Jurkat, Clone E6-1 (cell line): Measurements from ENCODE around the gene MVP.

Experiments used
- DNase-seq: peaks from one replicate; pipeline ENCODE4 v3.0.0-alpha.2; 2011; ENCODE audit warnings: low read depth, low spot score
- H3K4me3 ChIP-seq: 2 replicates; pipeline ENCODE4 v1.5.1; 2011; ENCODE audit warnings: mild to moderate bottlenecking, low read length, control low read depth, moderate library complexity

MVP gene

DNA sequence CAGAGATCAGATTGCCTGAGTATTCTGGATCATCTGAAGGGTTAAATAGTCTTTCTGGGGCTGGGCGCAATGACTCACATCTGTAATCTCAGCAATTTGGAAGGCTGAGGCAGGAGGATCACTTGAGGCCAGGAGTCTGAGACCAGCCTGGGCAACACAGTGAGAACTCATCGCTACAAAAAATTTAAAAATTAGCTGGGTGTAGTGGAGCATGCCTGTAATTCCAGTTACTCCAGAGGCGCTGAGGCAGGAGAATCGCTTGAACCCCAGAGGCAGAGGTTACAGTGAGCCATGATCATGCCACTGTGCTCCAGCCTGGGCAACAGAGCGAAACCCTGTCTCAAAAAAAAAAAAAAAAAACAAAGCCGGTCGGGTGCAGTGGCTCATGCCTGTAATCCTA is 15.7 kb downstream of the MVP start:
- H3K4me3 ChIP-seq, result no peak overlapping the region
- DNase-seq, result no peak

DNA sequence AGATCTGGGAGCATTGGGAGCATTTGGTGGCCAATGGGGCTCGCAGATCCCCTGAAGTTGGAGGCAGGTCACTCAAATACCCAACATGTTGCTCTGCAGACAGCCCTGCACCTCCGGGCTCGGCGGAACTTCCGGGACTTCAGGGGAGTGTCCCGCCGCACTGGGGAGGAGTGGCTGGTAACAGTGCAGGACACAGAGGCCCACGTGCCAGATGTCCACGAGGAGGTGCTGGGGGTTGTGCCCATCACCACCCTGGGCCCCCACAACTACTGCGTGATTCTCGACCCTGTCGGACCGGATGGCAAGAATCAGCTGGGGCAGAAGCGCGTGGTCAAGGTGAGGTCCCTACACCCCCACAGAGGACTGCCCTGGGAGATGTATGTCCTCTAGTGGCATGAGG is 16.4 kb downstream of the MVP start:
- H3K4me3 ChIP-seq, result no peak overlapping the region
- DNase-seq, result no peak

DNA sequence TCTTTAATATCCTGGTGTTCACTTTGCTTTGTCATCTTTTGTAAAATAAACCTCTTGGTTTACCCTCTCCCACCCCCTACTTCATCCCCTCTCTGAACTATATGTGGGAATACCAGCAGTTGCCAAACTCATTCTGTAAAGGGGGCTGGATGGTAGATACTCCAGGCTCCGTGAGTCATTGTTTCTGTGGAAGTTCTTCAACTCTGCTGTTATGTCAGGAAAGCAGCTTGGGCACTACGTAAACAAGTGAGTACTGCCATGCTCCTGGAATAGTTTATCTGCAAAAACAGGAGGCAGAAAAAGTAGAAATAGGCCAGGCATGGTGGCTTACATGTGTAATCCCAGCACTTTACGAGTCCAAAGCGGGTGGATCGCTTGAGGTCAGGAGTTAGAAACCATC is 17.6 kb downstream of the MVP start:
- no peak for DNase-seq
- H3K4me3 ChIP-seq, result no peak overlapping the region

DNA sequence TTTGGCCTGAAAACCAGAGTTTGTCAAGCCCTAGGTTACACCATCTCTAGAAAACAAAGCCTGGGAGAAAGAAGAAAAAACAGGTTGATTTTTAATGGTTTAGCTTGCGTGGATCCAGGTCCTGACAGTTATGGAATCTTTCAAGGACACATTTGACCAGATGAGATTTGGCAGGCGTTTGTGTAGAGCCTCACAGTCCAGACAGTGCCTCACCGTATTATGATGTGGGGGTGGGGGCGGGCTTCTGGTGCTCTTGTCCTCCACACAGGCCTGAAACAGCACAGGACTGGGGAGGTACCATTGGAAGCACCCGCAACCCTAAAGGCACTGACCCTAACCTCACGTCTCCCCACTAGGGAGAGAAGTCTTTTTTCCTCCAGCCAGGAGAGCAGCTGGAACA is 19.6 kb downstream of the MVP start:
- H3K4me3 ChIP-seq, result no peak overlapping the region
- no peak for DNase-seq

DNA sequence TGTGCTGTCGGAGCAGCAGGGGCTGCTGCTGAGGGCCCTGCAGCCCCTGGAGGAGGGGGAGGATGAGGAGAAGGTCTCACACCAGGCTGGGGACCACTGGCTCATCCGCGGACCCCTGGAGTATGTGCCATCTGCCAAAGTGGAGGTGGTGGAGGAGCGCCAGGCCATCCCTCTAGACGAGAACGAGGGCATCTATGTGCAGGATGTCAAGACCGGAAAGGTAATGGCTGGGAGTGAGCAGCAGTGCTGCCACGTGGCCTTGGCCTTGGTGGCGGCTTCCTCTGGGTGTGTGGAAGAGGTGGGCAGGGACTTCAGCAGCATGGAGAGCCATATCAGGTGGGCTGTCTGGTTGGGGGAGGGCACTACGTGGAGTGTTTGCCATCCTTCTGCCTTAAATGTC is 20.0 kb downstream of the MVP start:
- no peak overlapping the region for H3K4me3 ChIP-seq
- no peak for DNase-seq

DNA sequence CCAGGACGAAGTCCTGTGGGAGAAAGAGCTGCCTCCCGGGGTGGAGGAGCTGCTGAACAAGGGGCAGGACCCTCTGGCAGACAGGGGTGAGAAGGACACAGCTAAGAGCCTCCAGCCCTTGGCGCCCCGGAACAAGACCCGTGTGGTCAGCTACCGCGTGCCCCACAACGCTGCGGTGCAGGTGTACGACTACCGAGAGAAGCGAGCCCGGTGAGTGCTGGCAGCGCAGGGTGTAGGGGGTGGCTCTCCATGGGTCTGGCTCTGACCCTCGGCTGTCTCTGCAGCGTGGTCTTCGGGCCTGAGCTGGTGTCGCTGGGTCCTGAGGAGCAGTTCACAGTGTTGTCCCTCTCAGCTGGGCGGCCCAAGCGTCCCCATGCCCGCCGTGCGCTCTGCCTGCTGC is 21.4 kb downstream of the MVP start:
- no peak for DNase-seq
- no peak overlapping the region for H3K4me3 ChIP-seq

DNA sequence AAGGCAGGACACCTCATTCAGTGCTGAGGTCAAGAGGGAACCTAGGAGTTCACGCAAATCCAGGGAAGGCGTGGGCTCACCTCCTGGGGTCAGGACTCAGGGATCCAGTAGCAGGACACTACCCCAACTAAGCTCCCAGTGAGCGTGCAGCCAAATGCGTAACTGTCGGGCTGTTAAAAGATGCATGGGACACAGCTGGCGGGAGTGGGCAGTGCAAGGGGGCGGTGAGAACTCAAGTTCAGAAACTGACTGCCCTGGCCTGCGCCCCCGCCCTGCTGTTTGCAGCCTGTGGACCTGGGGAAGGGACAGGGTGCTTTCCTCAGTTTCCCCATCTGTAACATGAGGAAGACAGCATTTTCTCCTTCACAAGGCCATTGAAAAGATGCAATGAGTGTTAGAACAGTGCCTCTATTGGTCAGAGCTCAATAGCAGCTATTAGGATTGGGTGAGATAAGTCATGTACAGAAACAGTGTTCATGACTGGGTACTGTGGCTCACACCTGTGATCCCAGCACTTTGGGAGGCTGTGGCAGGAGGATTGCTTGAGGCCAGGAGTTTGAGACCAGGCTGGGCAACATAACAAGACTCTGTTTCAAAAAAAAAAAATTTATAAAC is 22.6 kb downstream of the MVP start:
- DNase-seq, result no peak

DNA sequence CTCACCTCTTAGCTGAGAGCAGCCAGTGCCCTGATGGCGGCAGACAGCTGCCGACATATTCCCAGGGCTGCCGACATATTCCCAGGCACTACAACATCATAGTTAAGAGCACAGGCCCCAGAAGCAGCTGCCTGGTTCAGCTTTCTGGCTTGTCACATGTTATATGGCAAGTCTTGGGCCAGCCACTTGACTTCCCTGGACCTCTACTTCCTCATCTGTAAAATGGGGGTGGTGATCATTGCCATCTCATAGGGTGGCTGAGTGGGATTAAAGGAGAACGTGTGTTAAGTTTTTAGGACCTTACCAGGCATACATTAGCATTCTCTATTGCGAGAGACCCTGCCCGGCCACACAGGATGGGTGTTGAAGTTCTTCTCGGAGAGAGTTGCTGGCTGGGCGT is 23.7 kb downstream of the MVP start:
- no peak overlapping the region for H3K4me3 ChIP-seq
- DNase-seq, result no peak

More for the DNA sequence above, 22.6 kb downstream of the MVP start:
- H3K4me3 ChIP-seq, result no peak overlapping the region

DNA sequence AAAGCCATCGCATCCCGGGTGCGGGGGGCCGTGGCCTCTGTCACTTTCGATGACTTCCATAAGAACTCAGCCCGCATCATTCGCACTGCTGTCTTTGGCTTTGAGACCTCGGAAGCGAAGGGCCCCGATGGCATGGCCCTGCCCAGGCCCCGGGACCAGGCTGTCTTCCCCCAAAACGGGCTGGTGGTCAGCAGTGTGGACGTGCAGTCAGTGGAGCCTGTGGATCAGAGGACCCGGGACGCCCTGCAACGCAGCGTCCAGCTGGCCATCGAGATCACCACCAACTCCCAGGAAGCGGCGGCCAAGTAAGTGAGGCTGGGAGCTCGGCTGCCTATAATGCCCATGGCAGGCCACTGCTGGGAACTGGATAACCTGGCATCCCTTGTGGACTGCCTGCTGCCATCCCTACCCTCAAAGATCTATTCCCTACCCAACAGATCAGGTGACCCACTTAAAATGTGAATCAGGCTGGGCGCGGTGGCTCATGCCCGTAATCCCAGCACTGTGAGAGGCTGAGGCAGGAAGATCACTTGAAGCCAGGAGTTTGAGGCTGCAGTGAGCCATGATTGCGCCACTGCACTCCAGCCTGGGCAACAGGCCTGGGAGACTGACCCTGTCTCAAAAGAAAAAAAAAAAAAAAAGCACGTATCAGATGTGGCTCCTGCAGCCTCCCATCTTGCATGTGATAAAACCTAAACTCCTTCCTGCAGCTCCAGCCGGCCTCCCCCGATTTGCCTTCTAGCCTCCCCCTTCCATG is 24.5 kb downstream of the MVP start:
- no peak overlapping the region for H3K4me3 ChIP-seq
- no peak for DNase-seq

DNA sequence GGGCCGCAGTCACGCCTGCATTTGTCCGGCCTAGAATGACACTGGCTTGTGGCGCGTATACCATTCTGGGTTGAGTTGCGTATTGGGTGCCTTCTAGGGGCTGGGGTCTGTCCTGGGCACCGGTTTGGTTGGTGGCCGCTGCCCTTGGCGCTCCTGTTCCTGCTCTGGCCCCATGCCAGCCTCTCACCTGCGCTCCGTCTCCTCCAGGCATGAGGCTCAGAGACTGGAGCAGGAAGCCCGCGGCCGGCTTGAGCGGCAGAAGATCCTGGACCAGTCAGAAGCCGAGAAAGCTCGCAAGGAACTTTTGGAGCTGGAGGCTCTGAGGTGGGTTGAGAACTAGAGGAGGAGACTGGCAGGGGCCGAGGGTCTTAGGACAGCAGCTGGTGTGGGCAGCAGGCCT is 25.4 kb downstream of the MVP start:
- DNase-seq, result no peak
- H3K4me3 ChIP-seq, result no peak overlapping the region

DNA sequence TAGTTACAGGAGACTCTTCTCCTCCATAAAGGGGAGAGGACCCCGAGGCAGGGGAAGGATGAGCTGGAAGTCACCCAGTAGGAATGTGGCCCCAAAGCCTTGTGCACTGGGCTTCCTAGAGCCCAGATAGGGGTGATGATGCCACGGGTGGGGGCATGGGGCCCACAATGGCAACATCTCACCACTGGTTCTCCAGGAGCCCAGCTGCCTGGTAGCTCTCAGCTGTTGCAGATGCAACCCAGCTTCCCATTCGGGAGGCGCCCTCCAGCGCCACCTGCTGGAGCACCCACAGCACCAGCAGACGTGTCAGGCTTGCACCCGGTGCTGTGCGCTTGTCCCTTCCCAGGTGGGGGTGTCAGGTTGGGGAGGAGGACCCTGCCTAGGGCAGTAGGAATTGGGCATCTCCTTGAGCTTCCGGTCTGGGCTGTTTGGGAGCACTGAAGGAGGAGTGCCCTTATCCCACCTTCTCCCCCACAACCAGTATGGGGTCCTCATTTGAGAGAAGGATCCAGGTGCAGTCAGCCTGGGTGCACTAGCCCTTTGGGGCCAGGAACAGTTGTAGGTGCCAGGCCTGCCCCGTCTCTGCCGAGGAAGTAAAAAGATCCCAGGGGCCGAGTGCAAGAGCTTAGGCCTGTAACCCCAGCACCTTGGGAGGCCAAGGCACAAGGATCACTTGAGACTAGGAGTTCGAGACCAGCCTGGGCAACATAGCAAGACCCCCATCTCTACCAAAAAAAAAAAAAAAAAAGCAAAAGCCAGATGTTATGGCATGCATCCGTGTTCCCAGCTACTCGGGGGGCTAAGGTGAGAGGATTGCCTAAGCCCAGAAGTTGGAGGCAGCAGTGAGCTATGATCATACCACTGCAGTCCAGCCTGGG is 28.4 kb downstream of the MVP start:
- peak; percentile 66 for DNase-seq
- no peak overlapping the region for H3K4me3 ChIP-seq

DNA sequence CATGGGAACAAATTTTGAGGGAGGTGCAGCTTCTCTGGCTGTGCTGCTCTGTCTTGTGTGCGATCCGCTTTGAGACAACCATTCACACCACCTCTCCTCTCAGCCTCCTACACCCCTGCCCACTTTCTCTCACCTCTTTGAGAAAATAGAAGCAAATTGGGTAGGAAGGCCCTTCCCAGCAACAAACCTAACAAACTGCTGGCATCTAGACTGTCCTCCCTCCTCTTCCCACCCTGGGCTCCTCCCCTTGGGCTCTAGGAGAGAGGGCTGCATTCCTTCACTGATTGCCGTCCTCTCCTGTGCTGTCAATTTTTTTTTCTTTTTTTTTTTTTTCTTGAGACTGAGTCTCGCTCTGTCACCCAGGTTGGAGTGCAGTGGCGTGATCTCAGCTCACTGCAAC is 29.2 kb downstream of the MVP start:
- no peak overlapping the region for H3K4me3 ChIP-seq
- DNase-seq, result no peak

DNA sequence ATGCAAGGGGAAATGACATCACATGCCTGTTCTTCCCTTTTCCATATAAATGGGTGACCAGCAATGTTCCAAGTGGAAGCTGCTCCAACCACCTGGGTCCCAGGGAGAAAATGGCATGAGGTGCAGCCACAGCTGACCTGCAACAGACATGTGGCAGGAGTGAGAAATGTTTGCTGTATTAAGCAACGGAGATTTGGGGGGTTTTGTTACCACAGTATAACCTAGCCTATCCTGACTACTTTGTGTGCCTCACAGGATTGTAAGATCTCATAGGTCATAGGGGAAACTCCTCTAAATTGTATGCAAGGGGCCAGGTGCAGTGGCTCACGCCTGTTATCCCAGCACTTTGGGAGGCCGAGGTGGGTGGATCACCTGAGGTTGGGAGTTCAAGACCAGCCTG is 30.7 kb downstream of the MVP start:
- H3K4me3 ChIP-seq, result no peak overlapping the region
- no peak for DNase-seq

DNA sequence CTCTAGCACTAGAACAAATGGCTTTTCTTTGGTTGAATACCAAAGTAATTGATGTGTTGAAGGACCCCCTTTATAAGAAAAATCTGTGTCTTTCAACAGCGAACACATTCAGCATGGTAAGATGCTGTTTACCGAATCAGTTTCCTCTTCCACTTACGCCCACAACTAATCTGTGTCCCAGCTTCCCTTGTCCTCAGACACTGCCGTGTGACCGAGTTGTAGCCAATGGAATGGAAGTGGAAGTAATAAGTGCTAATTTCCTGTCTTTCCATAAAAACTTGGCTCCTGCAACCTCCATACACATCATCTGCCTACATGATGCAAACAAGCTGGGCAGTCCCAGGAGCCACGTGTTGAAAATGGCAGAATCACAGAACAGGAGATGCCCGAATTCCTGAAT is 32.4 kb downstream of the MVP start:
- no peak overlapping the region for H3K4me3 ChIP-seq
- DNase-seq, result no peak

DNA sequence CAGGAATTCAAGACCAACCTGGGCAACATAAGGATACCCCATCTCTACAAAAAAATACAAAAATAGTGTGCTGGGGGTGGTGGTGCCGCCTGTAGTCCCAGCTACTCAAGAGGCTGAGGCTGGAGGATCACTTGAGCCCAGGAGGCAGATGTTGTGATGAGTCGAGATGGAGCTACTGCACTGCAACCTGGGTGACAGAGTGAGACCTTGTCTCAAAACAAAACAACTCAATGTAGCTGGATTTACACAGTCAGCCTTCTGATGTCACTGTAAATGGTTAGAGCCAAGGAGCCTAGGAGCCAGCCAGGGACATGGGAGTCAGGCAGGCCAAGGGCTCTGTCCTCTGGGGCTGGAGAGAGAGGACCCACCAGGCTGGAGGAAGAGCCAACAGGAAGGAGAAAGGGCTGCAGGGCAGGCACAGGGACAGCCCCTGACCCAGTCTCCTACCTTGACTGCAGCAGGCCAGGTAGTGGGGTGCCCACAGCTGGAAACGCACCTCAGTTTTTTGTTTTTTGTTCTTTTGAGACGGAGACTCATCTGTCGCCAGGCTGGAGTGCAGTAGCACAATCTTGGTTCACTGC is 34.3 kb downstream of the MVP start:
- H3K4me3 ChIP-seq, result no peak overlapping the region
- DNase-seq, result no peak

DNA sequence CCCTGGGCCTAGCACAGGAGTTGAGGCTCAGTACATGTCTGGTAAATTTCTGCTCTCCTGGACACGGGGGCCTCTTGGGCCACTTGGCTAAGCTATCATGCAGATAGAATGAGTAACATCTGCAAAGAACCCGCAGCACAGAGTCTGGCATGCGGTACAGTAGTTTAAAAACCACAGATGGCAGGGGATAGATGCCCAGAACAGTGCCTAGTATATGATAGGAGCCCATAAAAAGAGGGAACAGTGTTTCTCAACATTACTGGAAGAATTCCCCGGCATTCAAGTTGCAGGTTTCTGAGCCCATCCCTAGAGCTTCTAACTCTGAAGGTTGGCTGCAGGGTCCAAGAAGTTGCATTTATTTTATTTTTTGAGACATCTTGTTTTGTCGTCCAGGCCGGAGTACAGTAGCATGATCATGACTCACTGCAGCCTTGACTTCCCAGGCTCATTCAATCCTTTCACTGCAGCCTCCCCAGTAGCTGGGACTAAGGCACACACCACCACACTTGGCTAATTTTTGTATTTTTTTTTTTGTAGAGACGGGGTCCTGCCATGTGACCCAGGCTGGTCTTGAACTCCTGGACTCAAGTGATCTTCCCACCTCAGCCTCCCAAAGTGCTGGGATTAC is 37.0 kb downstream of the MVP start:
- no peak overlapping the region for H3K4me3 ChIP-seq
- DNase-seq, result no peak

DNA sequence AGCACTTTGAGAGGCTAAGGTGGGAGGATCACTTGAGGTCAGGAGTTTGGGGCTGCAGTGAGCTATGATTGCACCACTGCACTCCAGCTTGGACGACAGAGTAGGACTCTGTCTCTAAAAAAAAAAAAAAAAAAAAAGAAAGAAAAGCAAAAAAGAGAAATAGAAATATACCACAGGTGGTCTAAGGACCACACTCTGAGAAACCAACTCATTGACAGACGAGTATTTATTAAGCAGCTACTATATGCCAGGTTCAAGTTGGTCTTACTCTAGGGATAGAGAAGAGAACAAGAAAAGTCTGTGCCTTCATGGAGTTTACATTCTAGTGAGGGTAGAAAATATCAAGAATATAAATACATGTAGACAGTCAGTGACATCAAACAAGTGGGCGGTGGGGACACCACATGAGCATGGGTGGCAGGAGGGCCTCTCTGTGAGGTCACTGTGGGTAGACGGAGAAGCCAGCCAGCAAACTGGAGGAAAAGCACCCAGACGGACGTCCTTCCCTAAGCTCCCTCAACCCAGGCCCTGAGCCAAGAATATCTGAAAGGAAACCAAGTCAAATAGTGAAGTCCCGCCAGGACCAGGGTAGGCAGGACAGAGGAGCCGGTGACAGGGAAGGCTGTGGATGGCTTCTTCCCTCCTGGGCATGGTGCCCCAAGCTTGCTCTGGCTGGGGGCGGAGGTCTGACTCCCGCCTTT is 38.0 kb downstream of the MVP start:
- no peak overlapping the region for H3K4me3 ChIP-seq
- DNase-seq, result no peak

DNA sequence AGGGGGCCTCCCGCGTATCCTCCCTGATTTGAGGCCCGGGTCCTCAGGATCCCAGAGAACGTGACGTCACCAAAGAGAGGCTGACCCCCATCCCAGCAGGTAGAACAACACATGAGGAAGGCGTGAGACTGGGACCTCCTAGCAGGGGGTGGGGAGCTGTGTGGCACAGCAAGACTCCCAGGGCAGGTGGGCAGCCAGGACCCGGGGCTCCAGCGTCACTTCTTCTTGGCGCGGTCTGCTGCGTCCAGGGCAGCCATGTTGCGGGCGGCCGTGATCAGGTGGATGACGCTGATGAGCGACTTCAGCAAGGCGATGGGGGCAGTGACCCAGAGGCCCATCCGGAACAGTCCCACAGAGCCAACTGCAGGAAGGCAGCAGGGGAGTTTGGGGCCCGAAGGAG is 38.7 kb downstream of the MVP start:
- DNase-seq, result no peak
- no peak overlapping the region for H3K4me3 ChIP-seq

DNA sequence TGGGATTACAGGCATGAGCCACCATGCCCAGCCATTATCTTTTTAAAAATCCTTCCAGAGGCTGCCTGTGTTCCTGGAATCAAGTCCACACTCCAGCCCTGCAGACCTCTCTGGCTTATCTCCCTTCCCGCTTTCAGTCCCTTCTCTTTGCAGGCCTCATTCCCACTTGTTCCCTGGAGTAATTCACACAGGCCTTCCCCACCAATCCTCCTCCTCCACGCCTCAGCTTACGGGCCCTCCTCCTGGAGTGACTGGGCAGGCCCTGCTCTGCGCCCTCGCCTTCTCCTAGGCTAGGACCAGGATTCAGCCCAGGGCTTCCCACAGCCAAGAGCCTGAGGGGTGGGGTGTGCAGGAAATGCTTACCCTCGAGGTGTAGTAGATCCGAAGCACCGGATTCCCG is 40.0 kb downstream of the MVP start:
- H3K4me3 ChIP-seq, result no peak overlapping the region
- DNase-seq, result no peak
